Hepatocyte (in vitro differentiated cells): ENCODE data around the gene GMCL1.

Source experiments
- EZH2 ChIP-seq: fragments of 200-600 bp; sonication (generic); IDR thresholded peaks from 2 replicates; pipeline ENCODE4 v1.6.1; 2016; ENCODE audit warnings: antibody characterized with exemption, mild to moderate bottlenecking, borderline replicate concordance
- EZH2phosphoT487 ChIP-seq: fragments of 200-600 bp; sonication (generic); IDR thresholded peaks from one replicate; pipeline ENCODE4 v1.6.1; 2018; ENCODE audit warnings: antibody characterized with exemption, mild to moderate bottlenecking, low read depth, moderate library complexity; ENCODE audit not compliant: unreplicated experiment, severe bottlenecking
- TF ChIP-seq, protein P1 (sequence below): fragments of 200-600 bp; sonication (generic); IDR thresholded peaks from 2 replicates; pipeline ENCODE4 v1.5.1; 2016; ENCODE audit warnings: antibody characterized with exemption, mild to moderate bottlenecking; ENCODE audit not compliant: poor library complexity

DNA sequence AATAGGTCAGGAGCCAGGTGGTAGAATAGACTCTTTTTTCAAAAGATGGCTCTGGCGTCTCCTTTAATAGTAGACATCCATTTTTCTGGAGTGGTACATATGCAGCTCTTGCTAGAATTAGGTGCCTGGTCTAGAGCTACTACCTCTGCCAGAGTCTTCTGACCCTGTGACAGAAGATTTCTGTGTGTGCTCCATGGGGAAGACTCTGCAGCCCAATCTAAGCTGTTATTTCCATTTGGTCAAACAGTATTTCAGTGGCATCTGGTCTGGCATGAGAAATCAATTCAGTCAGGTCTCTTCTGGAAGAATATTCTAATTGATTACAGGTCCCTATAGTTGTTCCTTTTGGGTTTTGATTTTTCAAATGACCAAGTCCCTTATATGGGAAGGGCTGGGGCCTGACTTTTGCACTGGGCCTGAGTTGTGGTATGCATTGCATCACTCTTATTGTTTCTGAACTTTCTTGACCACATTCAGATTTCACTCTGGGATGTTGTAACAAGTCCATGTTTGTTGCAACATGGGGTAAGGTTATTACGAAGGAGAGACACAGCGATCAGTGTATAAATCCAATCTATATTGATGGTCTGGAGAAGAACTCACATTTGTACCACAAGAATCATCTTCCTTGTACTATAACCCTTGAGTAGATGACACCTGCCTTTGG, 97.5 kb downstream of the GMCL1 start:
- TF ChIP-seq, protein P1, sequence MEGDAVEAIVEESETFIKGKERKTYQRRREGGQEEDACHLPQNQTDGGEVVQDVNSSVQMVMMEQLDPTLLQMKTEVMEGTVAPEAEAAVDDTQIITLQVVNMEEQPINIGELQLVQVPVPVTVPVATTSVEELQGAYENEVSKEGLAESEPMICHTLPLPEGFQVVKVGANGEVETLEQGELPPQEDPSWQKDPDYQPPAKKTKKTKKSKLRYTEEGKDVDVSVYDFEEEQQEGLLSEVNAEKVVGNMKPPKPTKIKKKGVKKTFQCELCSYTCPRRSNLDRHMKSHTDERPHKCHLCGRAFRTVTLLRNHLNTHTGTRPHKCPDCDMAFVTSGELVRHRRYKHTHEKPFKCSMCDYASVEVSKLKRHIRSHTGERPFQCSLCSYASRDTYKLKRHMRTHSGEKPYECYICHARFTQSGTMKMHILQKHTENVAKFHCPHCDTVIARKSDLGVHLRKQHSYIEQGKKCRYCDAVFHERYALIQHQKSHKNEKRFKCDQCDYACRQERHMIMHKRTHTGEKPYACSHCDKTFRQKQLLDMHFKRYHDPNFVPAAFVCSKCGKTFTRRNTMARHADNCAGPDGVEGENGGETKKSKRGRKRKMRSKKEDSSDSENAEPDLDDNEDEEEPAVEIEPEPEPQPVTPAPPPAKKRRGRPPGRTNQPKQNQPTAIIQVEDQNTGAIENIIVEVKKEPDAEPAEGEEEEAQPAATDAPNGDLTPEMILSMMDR: no peak
- TF ChIP-seq EZH2phosphoT487 (no peak), EZH2 (no peak)
